Measurements from ENCODE around the gene SELE. TPM values are rescaled to one million over a fixed set of nuclear protein-coding genes. Genes with fewer than 3 reads are reported as not detected.

The SELE gene
- total and polyA plus RNA-seq, 2 of the 8 experiments (the other 6 are each of a cell fraction or from before 2014, with no cell fraction given) = not detected

- TF ChIP-seq CHD7 (IDR thresholded peaks at IDR 0.05; ENCODE audit: insufficient replicate concordance, low read length) (no peak), RAD21 (IDR thresholded peaks at IDR 0.05 in 1 of 2, conservative IDR thresholded peaks at IDR 0.05 in 1 of 2; ENCODE audit: low read depth in 2 of 2, low read length in 2 of 2) (peak; percentile 27 to 39; a peak in 3 of 4 replicates)
Measured at GRCh38 chr1:169694304-169695075, 39.4 kb downstream of the SELE start (continued).
